Measurements from ENCODE around the gene CGN. TPM values are rescaled to one million over a fixed set of nuclear protein-coding genes. Genes with fewer than 3 reads are reported as not detected.
A peak's percentile ranks its signal among the peaks of the same experiment; 100 is the strongest.

CGN gene
- total RNA-seq, 1 experiment from 2014 or later = 30.9 TPM

DNA sequence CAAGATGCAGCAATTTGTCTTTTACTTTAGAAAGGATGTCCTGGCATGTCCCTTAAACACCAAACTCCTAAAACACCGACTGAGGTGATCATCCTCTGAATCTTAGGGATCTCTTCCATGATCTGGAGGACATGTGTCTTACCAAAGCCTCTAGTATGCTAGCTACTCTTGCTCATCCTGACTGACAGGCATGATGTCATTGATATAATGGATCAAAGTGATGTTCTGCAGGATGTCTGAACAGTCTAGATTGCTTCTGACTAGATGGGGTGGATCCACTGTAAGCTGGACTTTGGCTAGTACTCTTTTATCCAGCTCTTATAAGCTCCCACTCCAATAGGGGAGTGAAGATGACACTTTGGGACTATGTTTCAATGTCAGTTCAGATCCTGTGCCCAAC lies 11.3 kb upstream of the CGN start:
- H2AK5ac ChIP-seq (ENCODE audit: insufficient read length, low read length) = no peak overlapping the region
- H2AFZ ChIP-seq (ENCODE audit: low read length) = no peak overlapping the region
- no peak overlapping the region for H2BK20ac ChIP-seq (ENCODE audit: low read depth, low read length, poor library complexity, severe bottlenecking)
- no peaks in the 10 kb centered on the region for H3K9me3 ChIP-seq (ENCODE audit: control insufficient read depth, low read depth, low read length)
- peak overlapping the region in 1 of 3 experiments; percentile 37; a peak in 1 of 7 replicates for H3K27ac Mint-ChIP-seq
- no peak for DNase-seq
- H3T11ph ChIP-seq (ENCODE audit: low read length) = no peak overlapping the region
- no peak overlapping the region for H3K4me2 ChIP-seq (ENCODE audit: insufficient read depth, insufficient read length, low read length)
- no peak overlapping the region for H2BK12ac ChIP-seq (ENCODE audit: insufficient read length, low read depth, low read length)
- no CpG with 5 or more reads among the region's 1 CpG for WGBS (ENCODE audit: extremely low coverage, insufficient read length, low lambda C conversion rate)
- H3K36me3 Mint-ChIP-seq (ENCODE audit: insufficient read depth in 1 of 3, low read depth in 3 of 3) = no peaks in the 10 kb centered on the region
- no peaks in the 10 kb centered on the region for H3K23me2 ChIP-seq (ENCODE audit: insufficient read length, low read depth, low read length, poor library complexity, severe bottlenecking)
- no peak overlapping the region for H3K27ac ChIP-seq (ENCODE audit: insufficient read length, low read depth, low read length)
- peaks cover 2 to 7% of the 10 kb centered on the region in 2 experiments; a peak in 3 of 4 replicates for H3K4me1 Mint-ChIP-seq
- H3K79me2 ChIP-seq (ENCODE audit: insufficient read depth, low read length) = no peaks in the 10 kb centered on the region
- H4K91ac ChIP-seq (ENCODE audit: insufficient read length, low read depth, low read length) = no peak overlapping the region
- no peak overlapping the region for H4K8ac ChIP-seq (replicated peaks; ENCODE audit: insufficient read length, low read depth, low read length)
- TF ChIP-seq, protein P1, sequence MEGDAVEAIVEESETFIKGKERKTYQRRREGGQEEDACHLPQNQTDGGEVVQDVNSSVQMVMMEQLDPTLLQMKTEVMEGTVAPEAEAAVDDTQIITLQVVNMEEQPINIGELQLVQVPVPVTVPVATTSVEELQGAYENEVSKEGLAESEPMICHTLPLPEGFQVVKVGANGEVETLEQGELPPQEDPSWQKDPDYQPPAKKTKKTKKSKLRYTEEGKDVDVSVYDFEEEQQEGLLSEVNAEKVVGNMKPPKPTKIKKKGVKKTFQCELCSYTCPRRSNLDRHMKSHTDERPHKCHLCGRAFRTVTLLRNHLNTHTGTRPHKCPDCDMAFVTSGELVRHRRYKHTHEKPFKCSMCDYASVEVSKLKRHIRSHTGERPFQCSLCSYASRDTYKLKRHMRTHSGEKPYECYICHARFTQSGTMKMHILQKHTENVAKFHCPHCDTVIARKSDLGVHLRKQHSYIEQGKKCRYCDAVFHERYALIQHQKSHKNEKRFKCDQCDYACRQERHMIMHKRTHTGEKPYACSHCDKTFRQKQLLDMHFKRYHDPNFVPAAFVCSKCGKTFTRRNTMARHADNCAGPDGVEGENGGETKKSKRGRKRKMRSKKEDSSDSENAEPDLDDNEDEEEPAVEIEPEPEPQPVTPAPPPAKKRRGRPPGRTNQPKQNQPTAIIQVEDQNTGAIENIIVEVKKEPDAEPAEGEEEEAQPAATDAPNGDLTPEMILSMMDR (conservative IDR thresholded peaks at IDR 0.05) = no peak
- no peak overlapping the region for H3K9ac ChIP-seq (ENCODE audit: extremely low read depth, insufficient read length, low read length)
- no peak overlapping the region for H3K56ac ChIP-seq (ENCODE audit: insufficient read length, low read depth, low read length)
- no peak overlapping the region for H2BK120ac ChIP-seq (ENCODE audit: low read depth, low read length, poor library complexity, severe bottlenecking)
- no peaks in the 10 kb centered on the region for H3K79me1 ChIP-seq (ENCODE audit: insufficient read depth, low read depth, low read length, poor library complexity, severe bottlenecking)
- no peak overlapping the region for H3K4ac ChIP-seq (ENCODE audit: low read depth, low read length)
- H2BK15ac ChIP-seq (ENCODE audit: low read depth, low read length) = no peak overlapping the region
- no peak overlapping the region for H3K4me3 Mint-ChIP-seq
- no peaks in the 10 kb centered on the region for H4K20me1 ChIP-seq (ENCODE audit: control insufficient read depth, insufficient read depth, insufficient read length)
- H4K5ac ChIP-seq (ENCODE audit: insufficient read length, low read depth, low read length) = no peak overlapping the region
- peaks cover 3% of the 10 kb centered on the region; the same call in 1 of the 2 replicates for H3K27me3 Mint-ChIP-seq (ENCODE audit: low read depth)
- no peaks in the 10 kb centered on the region for H3K9me3 Mint-ChIP-seq
- no peak overlapping the region for H2BK5ac ChIP-seq (ENCODE audit: insufficient read length, low read length)
- no peak overlapping the region for H3K23ac ChIP-seq (ENCODE audit: insufficient read length, low read depth, low read length)
- no peaks in the 10 kb centered on the region for H3K27me3 ChIP-seq (ENCODE audit: insufficient read depth, low read length)
- H3K4me1 ChIP-seq (ENCODE audit: insufficient read depth, low read length) = no peaks in the 10 kb centered on the region
- no peak overlapping the region for H3K18ac ChIP-seq (ENCODE audit: insufficient read length, low read depth, low read length)
- no peak overlapping the region for H3K14ac ChIP-seq (ENCODE audit: insufficient read depth, low read length)
